Activated CD8-positive, alpha-beta memory T cell treated with anti-CD3 and anti-CD28 coated beads for 36 hours (primary cell): ENCODE results near the gene PDHX. TPM values are rescaled to one million over a fixed set of nuclear protein-coding genes. Genes with fewer than 3 reads are reported as not detected.
"Not testable (repeated sequence)": the region's sequence is repeated elsewhere in the genome, so short reads cannot be mapped to it uniquely, and the experiment has no call there.

Experiments
- CTCF ChIA-PET: fragments of 350-600 bp; sonication (Branson Sonifier 250); formaldehyde crosslinking; loops from one replicate; lab custom pipeline; 2021; ENCODE audit warnings: antibody characterized with exemption; lab: Charles Lee
- POLR2A ChIA-PET: fragments of 350-600 bp; sonication (Branson Sonifier 250); formaldehyde crosslinking; loops from one replicate; lab custom pipeline; 2021; ENCODE audit warnings: antibody characterized with exemption; lab: Charles Lee
- total RNA-seq, 2 experiments: library from RNA; stranded (reverse); gene quantifications; one replicate each; pipeline ENCODE4 v1.2.3, GENCODE V29; 2021

The PDHX gene
- total RNA-seq, 2 experiments from 2014 or later: 39.1 to 42.4 TPM

DNA sequence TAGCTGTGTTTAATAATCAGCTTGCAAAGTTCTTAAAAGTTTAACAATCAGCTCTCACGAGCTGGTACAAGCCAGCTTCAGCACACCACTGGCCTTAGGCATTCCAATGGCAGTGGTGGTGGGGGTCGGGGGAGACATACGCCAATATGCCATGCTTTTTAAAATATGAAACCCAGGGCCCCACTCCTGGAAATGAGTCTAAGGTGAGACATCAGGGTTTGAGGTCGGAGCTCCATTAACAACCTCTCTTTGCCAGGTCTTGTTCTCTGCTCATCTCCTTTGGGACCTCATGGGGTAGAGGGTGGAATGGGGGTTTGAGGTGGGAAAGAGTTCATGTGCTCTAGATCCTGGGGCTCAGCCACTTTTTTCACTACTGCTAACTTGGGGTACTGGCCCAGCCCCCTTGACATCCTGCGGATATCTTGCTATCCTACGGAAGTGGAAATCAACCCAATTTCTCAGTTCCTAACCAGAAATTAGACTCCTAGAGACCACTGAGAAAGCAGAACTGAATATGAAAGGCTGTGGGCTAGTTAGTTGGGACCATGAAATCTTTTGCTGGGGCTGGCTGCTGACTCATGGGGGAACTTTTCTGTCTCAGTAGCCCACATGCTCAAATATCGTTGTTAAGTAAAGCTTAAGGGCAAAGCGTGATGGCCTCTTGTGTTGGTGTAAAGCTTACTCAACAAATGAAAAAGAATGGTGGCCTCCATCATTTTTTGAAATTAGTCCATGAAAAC, 90.1 kb downstream of the PDHX start:
- ChIA-PET POLR2A (interaction anchor here (1.1 kb wide), 2 partner anchors 23 to 168 kb away, joined by 3 to 4 read pairs; no protein-coding TSS in a partner anchor), CTCF (interaction anchor here (0.7 to 1.2 kb wide), 4 partner anchors 34 to 171 kb away, joined by 3 to 5 read pairs (median 4); no protein-coding TSS in a partner anchor)

DNA sequence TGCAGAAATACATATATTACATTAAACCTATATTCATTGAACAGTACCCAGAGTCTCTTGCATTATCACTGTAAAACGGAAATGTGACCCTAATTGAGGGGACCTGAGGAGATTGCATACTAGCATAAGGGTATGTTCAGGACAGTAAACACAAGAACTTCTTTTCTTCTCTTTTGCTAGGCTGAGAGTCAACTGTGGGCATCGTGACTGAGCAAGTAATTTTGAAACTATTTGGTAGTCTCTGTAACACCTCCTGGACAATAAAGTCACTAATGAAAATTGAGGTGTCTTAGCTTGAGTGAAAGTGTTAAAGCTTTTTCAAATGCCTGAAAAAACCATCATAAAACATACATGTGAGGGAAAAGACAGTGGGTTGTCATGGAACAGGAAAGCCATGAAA, 90.9 kb downstream of the PDHX start:
- POLR2A ChIA-PET: interaction anchor here (1.1 kb wide), 1 partner anchor 23 kb away, joined by 3 read pairs; no protein-coding TSS in a partner anchor

DNA sequence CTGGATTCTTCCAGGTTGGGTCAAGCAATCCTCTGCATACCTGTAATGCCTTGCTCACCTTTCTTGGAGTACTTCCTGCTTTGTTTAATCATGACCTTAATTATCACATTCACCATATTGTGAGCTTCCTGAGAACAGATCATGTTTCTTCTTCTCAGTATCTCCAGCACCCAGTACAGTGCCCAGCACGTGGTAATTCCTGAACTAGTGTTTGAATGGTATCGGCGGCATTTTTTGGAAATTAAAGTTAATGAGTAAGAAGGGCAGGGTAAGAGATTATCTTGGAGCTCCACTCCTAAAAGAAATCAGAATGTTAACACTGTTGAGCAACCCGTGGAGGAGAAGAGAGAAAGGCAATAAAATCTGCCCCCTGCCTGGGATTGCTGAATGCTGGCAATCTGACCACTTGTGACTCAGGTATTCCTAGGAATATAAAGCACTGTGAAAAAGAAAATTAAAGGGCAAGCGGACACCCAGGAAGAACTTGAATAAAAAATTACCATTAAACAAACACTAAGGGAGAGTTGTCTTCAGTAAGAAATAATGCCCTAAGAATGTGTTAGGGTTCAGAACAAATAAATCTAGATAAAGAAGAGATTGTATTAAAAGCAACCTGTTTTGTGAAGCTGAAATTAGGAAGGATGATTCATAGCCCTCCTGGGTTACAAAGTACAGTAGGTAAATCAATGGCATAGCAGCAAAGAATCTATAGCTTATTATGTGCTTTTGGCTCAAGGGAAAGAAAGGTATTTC, 92.9 kb downstream of the PDHX start:
- CTCF ChIA-PET: interaction anchor here (1.2 kb wide), 1 partner anchor 12 kb away, joined by 3 read pairs; no protein-coding TSS in a partner anchor

More for the DNA sequence above, 90.9 kb downstream of the PDHX start:
- CTCF ChIA-PET: interaction anchor here (0.7 to 1.4 kb wide), 4 partner anchors 10 to 118 kb away, joined by 3 to 5 read pairs (median 3); no protein-coding TSS in a partner anchor

DNA sequence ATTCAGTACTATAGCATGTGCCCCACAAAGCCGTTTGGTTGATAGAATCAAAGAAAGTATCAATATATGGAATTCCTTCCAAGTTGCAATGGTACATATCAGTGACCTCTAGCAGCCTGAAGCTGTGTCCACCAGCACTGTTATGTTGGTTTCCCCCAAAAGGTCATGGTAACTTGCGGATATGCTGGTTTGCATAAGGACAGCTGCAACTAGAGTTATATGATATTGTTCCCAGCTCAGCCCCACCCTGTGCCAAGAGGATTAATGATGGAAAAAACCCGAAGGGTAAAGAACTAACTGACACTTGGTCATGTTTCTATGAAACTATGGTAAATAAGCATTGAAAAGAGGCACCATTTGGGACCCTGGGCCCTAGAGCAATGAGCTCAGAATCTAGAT, 93.5 kb downstream of the PDHX start:
- ChIA-PET CTCF (no interaction called here), POLR2A (interaction anchor here (0.5 to 0.6 kb wide), 2 partner anchors 95 to 153 kb away, joined by 3 read pairs; no protein-coding TSS in a partner anchor)

More for the DNA sequence above, 92.9 kb downstream of the PDHX start:
- POLR2A ChIA-PET: interaction anchor here (0.6 kb wide), 1 partner anchor 153 kb away, joined by 3 read pairs; no protein-coding TSS in a partner anchor

DNA sequence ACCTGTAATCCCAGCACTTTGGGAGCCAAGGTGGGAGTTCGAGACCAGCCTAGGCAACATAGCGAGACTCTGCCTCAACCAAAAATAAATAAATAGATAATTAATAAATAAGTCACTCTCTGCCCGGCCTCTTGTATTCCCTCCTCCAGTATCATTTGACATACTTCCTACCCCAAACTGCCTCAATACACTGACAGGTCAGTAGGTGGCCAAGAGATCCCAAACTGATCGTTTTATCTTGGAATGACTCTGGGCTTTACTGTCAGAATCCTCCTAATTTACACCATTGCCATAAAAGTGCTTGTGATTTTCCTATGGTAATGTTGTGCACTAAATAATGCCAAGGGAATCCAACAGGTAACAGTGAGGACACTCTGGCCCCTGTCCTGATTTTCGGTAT, 94.2 kb downstream of the PDHX start:
- ChIA-PET POLR2A (no interaction called here), CTCF (no interaction called here)

DNA sequence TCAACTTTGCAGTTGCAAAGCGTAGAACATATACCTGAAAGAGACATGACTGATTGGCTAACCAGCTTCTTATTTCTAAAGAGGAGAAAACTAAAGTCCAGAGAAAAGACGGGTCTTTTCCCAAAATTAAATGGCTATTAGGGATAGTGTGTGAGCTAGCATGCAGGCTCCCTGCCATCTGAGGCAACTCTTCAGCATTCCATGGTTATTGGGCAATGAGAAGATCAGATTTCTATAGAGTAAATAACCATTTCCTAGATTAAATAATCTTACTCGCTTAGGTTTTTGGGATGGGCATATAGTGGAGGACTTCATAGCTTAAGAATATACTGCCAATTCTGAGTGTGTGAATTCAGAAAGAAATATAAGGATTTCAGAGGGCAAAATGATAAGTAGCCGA, 95.0 kb downstream of the PDHX start:
- POLR2A ChIA-PET: interaction anchor here (0.6 kb wide), 1 partner anchor 19 kb away, joined by 7 read pairs; no protein-coding TSS in a partner anchor
- CTCF ChIA-PET: no interaction called here

DNA sequence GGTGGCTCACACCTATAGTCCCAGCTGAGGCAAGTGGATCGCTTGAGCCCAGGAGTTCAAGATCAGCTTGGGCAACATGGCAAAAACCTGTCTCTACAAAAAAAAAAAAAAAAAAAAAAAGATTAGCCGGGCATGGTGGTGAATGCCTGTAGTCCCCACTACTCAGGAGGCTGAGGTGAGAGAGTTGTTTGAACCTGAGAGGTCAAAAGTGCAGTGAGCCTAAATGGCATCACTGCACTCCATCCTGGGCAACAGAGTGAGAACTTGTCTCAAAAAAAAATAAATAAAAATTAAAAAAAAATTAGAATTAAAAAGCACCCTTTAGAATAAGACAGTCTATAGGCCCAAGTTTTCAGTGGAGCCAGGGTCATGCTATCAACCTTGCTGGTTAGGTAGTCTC, 95.5 kb downstream of the PDHX start:
- ChIA-PET POLR2A (interaction anchor here (0.6 kb wide), 1 partner anchor 19 kb away, joined by 7 read pairs; no protein-coding TSS in a partner anchor), CTCF (interaction anchor here (0.7 to 1.9 kb wide), 2 partner anchors 18 to 129 kb away, joined by 4 to 6 read pairs; no protein-coding TSS in a partner anchor)

DNA sequence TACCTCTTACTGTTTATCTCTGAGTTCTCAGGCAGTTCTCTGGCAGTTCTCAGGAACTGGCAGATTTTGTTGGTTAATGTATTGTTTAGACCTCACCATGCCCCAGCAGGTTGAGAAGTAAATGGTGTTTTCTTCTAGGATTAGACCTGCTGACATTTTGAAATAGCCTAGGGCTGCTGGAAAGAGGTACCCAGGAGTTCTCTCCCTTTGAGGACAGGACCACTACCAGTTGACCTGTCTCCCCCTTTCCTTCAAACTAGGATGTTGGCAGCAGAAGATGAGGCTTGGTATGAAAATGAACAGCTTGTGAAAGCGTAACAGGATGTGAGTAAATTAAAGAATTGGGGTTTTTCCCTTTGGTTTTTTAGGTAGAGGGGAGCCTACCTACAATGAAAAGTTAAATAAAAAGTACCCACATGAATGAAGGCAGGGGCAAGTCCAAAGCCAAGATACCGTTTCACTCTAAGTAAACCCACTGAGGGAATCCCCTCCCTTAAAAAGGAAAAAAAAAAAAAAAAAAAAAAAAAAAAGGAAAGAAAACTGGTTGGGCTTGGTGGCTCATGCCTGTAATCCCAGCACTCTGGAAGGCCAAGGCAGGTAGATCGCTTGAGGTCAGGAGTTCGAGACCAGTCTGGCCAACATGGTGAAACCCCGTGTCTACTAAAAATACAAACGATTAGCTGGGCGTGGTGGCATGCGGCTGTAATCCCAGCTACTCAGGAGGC, 96.2 kb downstream of the PDHX start:
- ChIA-PET POLR2A (interaction anchor here (0.9 to 1.4 kb wide), 2 partner anchors 131 to 133 kb away, joined by 7 to 12 read pairs; no protein-coding TSS in a partner anchor), CTCF (interaction anchor here (0.6 to 1.9 kb wide), 6 partner anchors 17 to 352 kb away, joined by 3 to 6 read pairs (median 4); no protein-coding TSS in a partner anchor)

DNA sequence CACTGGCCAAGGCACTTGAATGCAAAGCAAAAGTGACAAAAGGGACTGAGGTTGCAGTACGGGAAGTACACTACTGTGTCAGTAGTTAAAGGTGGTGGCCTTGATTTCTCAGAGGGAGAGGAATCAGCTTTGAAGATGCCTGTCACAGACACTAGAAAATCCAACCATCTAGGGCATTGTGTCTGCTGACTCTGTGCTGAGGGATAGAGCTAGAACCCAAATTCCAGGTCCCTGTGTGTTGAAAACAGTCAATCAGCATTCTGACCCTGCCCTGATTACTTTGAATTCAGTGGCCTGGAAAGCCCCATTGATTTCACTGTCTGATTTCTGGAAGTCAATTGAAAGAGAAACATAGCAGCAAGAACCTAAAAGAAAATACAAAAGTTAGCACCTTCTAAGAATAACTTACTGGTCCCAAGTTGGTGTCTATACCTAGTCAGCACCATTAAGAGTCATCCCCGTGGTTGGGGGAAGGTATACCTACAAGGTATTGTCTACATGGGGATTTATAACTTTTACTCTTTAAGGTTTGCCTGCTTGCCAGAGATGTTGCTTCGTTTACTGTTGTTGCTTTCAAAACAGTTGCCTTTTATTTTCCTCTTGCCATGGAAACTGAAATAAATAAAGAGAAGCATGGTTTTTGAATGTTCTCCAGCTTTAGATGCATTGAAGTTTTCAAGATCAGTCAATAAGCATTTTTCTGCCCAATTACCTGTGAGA, 97.3 kb downstream of the PDHX start:
- POLR2A ChIA-PET: interaction anchor here (0.6 to 1.4 kb wide), 4 partner anchors 14 to 132 kb away, joined by 3 to 7 read pairs (median 4); no protein-coding TSS in a partner anchor
- CTCF ChIA-PET: interaction anchor here (0.7 to 1.9 kb wide), 3 partner anchors 18 to 128 kb away, joined by 4 to 6 read pairs (median 4); no protein-coding TSS in a partner anchor

DNA sequence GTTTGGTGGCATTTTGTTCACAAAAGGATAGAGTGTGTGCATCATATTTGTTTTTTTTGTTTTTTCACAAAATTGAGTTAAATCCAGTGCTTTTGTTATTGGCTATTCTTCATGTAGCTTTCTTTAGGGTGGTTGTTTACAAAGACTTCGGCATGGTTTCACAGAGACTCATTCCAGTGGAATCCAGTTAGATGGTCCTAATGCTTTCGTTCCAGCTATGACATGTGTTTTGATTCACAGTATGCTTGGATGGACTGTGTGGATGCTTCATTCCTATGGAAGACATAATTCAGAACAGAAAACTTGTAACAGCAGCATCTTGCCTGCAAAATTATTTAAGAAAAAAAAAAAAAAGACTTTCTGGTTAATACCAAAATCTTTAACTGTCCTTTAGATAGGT, 97.9 kb downstream of the PDHX start:
- POLR2A ChIA-PET: no interaction called here
- CTCF ChIA-PET: interaction anchor here (1.6 kb wide), 1 partner anchor 17 kb away, joined by 4 read pairs; no protein-coding TSS in a partner anchor

DNA sequence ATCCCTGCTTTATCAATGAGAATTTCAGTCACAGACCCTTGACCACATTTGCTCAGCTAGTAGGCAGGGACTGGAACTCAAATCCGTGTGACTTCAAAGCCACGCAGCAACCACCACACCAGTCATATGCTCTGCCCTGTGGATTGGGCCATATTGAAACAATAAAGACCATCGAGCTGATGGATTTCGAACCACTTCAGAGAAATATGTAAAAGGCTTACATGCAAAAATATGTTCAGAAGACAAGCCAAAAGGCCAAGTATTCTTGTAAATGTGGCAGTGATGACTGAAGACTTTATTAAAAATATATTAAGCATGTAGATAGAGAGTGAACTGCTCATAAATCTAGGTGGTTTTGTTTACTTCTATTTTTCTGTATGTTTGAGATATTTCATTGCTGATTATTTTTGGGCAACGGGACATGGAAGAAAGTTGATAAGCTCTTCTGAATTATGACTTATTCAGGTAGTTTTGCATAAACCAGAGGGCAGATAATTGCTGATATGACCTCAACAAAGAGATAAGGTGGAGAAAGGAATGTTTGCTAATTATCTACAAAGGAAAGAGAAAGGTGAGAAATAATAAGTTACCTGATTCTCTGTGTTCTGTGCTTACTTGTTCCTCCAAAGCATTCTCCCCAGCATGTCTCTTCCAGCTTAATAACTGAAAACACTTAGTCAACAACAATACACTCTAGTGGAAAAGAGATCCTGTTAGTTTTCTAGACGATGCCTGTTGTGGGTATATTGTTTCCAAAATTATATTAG, 99.4 kb downstream of the PDHX start:
- ChIA-PET CTCF (interaction anchor here (1.1 kb wide), 2 partner anchors 13 to 150 kb away, joined by 3 read pairs; no protein-coding TSS in a partner anchor), POLR2A (interaction anchor here (0.6 kb wide), 1 partner anchor 132 kb away, joined by 4 read pairs; no protein-coding TSS in a partner anchor)

DNA sequence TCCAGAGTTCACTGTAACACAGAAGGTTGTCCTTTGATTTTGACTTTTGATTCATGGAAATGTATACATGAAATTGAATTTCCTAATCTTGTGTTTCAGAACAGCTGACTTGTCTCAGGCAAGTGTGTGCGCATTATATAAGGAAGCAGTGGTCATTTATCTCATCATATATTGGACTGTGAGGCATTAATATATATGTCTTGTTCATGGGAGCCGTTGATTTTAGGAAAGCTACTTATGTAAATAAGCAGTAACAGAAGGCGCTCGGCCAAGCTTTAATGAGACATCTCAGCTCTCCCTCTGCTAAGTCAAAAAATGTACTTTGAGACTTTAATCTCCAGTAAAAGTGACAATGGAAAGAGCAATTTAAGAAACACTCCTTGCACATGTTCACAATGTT, 100.5 kb downstream of the PDHX start:
- ChIA-PET CTCF (interaction anchor here (0.8 to 1.0 kb wide), 2 partner anchors 9 to 14 kb away, joined by 3 to 4 read pairs; no protein-coding TSS in a partner anchor), POLR2A (interaction anchor here (0.5 kb wide), 1 partner anchor 159 kb away, joined by 3 read pairs; no protein-coding TSS in a partner anchor)

DNA sequence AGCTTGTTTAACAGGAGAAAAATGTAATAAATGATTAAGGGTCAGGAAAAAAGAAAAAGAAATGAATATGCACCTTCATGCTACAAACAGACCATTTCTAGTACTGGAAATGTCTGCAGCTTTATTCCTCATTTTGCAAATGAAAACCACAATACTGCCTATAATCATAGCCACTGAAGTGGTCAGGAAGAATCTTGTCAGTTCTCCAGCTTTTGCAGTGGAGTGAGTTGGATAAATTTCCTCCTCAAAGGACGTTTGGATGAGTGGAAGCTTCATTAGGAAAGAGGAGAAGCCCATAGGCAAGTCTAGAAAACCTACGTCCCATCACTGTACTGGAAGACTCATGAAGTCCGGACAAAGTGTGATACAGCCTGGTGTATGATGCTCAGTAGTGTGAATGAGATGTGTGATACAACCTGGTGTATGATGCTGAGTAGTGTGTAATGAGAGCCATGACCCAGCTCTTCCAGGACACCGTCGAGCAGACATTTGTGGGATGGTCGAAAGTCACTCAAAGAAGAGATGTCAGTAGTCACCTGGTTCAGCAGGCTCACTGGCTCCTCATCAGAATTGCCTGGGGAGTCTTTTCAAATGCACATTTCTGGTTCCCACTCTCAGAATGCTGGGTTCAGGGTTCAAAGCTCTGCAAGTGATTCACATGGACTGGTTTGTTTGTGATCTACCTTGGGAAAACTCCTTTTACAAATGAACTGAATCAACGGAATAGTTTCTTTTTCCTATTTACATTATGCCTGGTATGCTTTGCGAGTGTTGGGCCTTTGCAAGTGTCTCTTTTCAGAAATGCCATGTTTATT, 101.3 kb downstream of the PDHX start:
- ChIA-PET POLR2A (interaction anchor here (0.5 kb wide), 1 partner anchor 158 kb away, joined by 3 read pairs; no protein-coding TSS in a partner anchor), CTCF (interaction anchor here (0.8 to 1.0 kb wide), 3 partner anchors 10 to 53 kb away, joined by 3 to 4 read pairs (median 3); no protein-coding TSS in a partner anchor)

DNA sequence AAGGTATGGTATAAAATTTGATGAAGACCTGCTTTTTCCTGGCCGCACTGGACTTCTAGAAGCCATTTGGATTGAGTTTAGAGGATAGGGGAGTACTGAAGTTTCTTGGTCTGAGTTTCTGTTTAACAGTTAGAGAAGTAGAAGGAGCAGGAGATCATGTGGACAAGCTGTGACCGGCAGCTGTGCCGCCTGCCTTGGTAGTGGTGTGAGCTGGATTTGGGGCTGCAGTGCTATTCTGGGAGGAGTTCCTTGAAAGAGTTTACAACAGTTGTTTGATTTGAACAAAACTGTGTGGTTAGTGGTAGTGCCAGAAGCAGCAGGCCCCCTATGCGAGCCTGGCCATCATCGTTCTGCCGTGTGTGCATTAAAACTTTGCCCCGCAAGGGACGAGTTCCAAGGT, 105.2 kb downstream of the PDHX start:
- CTCF ChIA-PET: interaction anchor here (1.5 kb wide), 1 partner anchor 13 kb away, joined by 3 read pairs; no protein-coding TSS in a partner anchor
- POLR2A ChIA-PET: no interaction called here

DNA sequence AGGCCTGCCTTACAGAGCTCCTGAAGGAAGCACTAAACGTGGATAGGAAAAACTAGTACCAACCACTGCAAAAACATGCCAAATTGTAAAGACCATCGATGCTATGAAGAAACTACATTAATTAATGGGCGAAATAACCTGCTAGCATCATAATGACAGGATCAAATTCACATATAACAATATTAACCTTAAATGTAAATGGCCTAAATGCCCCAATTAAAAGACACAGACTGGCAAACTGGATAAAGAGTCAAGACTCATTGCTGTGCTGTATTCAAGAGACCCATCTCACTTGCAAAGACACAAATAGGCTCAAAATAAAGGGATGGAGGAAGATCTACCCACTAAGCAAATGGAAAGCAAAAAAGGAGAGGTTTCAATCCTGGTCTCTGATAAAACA, 107.5 kb downstream of the PDHX start:
- POLR2A ChIA-PET, CTCF ChIA-PET: not testable (repeated sequence)

DNA sequence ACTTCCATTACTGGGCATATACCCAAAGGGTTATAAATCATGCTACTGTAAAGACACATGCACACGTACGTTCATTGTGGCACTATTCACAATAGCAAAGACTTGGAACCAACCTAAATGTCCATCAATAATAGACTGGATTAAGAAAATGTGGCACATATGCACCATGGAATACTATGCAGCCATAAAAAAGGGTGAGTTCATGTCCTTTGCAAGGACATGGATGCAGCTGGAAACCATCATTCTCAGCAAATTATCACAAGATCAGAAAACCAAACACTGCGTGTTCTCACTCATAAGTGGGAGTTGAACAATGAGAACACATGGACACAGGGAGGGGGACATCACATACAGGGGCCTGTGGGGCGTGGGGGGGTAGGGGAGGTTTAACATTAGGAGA, 111.6 kb downstream of the PDHX start:
- ChIA-PET CTCF (interaction anchor here (1.5 kb wide), 1 partner anchor 7 kb away, joined by 3 read pairs; no protein-coding TSS in a partner anchor), POLR2A (interaction anchor here (0.6 kb wide), 1 partner anchor 14 kb away, joined by 6 read pairs; no protein-coding TSS in a partner anchor)
